Natural killer cell (primary cell): Measurements from ENCODE around the gene UST. TPM values are rescaled to one million over a fixed set of nuclear protein-coding genes. Genes with fewer than 3 reads are reported as not detected.

Source experiments
- ATAC-seq, 3 donors: fragments of 150-1000 bp in 2 of 3; fragments of 200-7000 bp in 1 of 3; cut with Tn5 transposase; 1 replicate in 1 of 3; 2 replicates in 2 of 3; pipeline ENCODE4 v1.10.0; 2021; ENCODE audit warnings: mild to moderate bottlenecking in 2 of 3, moderate library complexity in 2 of 3
- DNase-seq, 2 donors: peaks; one replicate each; pipeline versions ENCODE4 v3.0.0 to v3.0.0-alpha.2; 2013 to 2021; ENCODE audit warnings: mixed read lengths in 1 of 2
- H3K27ac ChIP-seq: one replicate; pipeline ENCODE4 v1.5.1; 2013; ENCODE audit warnings: mild to moderate bottlenecking, low read length
- H3K27me3 ChIP-seq: one replicate; pipeline ENCODE4 v1.6.1; 2013; ENCODE audit warnings: low read length; ENCODE audit not compliant: control insufficient read depth, insufficient read depth
- H3K36me3 ChIP-seq: one replicate; pipeline ENCODE4 v1.6.1; 2013; ENCODE audit warnings: low read length; ENCODE audit not compliant: control insufficient read depth, insufficient read depth
- H3K4me1 ChIP-seq: one replicate; pipeline ENCODE4 v1.6.1; 2013; ENCODE audit warnings: low read length; ENCODE audit not compliant: control insufficient read depth, insufficient read depth
- H3K4me3 ChIP-seq: one replicate; pipeline ENCODE4 v1.5.1; 2013; ENCODE audit warnings: low read length
- H3K9me3 ChIP-seq: one replicate; pipeline ENCODE4 v1.6.1; 2013; ENCODE audit warnings: low read length; ENCODE audit not compliant: control insufficient read depth, insufficient read depth
- H3K27ac Mint-ChIP-seq, 2 donors: one replicate each; pipeline ENCODE4 v1.8.0; 2022; ENCODE audit warnings: mild to moderate bottlenecking in 2 of 2, mixed read lengths in 2 of 2, moderate library complexity in 1 of 2
- H3K27me3 Mint-ChIP-seq, 2 donors: one replicate each; pipeline ENCODE4 v1.8.0; 2022; ENCODE audit warnings: low read depth in 2 of 2, mixed read lengths in 2 of 2
- H3K36me3 Mint-ChIP-seq: one replicate; pipeline ENCODE4 v1.8.0; 2022; ENCODE audit warnings: mixed read lengths
- H3K4me1 Mint-ChIP-seq, 2 donors: one replicate each; pipeline ENCODE4 v1.8.0; 2022; ENCODE audit warnings: mixed read lengths in 2 of 2
- H3K4me3 Mint-ChIP-seq: one replicate; pipeline ENCODE4 v1.8.0; 2022; ENCODE audit warnings: mild to moderate bottlenecking, moderate library complexity, mixed read lengths
- H3K9me3 Mint-ChIP-seq, 2 donors: one replicate each; pipeline ENCODE4 v1.8.0; 2022; ENCODE audit warnings: mixed read lengths in 2 of 2
- WGBS: methylation state at CpG from one replicate; pipeline ENCODE4 v1.1.7; 2013; ENCODE audit warnings: missing lambda C conversion rate; ENCODE audit not compliant: insufficient coverage; 5-methylcytosine and 5-hydroxymethylcytosine counted together
- intact Hi-C: fragments of 100-400 bp; cut with micrococcal nuclease; formaldehyde crosslinking; loops from one replicate; pipeline ENCODE4 v1.14.2; 2022
- total RNA-seq, 4 donors: library from RNA; stranded (reverse); fragments of 120-200 nt in 1 of 4; gene quantifications; one replicate each; pipeline versions ENCODE4 v1.2.3 to v1.2.4, GENCODE V29; 2013 to 2022
- TF ChIP-seq, protein P1 (sequence below): fragments of 200-600 bp; IDR thresholded peaks from one replicate; pipeline ENCODE4 v1.8.0; 2022; ENCODE audit warnings: antibody characterized with exemption

The UST gene
- total RNA-seq, 3 donors from 2014 or later (not counting 1 experiment from before 2014, with no cell fraction given), result 6.3 to 11.9 (median 10.6) TPM

DNA sequence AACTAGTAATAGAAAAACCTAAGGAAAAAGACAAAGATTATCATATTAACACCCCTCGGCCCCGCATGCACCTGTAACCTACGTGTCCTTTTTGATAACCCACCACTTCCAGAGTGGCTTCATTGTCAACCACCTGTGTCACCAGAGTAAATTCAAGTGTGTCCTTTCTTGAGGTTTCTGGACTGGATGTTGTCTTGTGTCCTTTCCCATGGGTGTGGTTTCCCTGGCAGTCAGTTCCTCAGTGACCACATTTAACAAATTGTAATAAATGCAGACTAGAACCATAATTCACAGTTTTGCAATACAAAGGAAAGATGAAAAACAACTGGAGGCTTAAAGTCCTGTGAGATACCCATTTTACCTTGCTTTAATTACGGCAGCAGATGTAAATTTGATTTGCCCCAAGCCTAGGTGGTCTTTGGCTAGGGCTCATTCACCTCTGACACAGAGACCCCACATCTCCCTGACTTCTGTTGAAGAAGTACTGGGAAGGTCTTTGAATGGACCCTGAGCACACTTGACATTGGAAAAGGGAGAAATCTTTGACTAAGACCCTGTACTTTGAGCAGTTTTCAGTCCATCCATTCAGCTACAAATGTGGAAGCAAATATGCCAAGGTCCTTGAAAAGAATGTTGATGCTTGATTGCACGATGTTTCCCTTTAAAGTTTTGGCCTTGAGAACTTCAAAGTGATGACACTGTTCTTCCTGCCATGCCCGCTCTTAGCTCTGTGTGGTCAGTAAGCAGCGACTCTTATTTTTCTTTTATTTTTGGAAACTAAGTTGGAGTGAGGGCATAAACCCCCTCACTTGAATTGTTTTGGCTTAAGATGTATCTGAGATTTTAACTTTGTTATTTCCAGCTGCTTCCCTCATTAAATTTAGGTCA lies 232.4 kb downstream of the UST start:
- Histone ChIP-seq H3K27me3 (no peaks in the 10 kb centered on the region), H3K4me1 (peaks cover 4% of the 10 kb centered on the region), H3K27ac (no peak overlapping the region), H3K4me3 (no peak overlapping the region), H3K9me3 (no peaks in the 10 kb centered on the region), H3K36me3 (no peaks in the 10 kb centered on the region)
- intact Hi-C loops, result no loop called here
- DNase-seq, result no peak
- Mint-ChIP-seq H3K4me3 (no peak overlapping the region), H3K27me3 (no peaks in the 10 kb centered on the region), H3K4me1 (peaks cover 0 to 7% of the 10 kb centered on the region in 2 donors), H3K27ac (no peak overlapping the region), H3K9me3 (no peaks in the 10 kb centered on the region), H3K36me3 (no peaks in the 10 kb centered on the region)
- TF ChIP-seq, protein P1, sequence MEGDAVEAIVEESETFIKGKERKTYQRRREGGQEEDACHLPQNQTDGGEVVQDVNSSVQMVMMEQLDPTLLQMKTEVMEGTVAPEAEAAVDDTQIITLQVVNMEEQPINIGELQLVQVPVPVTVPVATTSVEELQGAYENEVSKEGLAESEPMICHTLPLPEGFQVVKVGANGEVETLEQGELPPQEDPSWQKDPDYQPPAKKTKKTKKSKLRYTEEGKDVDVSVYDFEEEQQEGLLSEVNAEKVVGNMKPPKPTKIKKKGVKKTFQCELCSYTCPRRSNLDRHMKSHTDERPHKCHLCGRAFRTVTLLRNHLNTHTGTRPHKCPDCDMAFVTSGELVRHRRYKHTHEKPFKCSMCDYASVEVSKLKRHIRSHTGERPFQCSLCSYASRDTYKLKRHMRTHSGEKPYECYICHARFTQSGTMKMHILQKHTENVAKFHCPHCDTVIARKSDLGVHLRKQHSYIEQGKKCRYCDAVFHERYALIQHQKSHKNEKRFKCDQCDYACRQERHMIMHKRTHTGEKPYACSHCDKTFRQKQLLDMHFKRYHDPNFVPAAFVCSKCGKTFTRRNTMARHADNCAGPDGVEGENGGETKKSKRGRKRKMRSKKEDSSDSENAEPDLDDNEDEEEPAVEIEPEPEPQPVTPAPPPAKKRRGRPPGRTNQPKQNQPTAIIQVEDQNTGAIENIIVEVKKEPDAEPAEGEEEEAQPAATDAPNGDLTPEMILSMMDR, result no peak
- WGBS, result 38% methylated on average over 6 of the region's 7 CpGs
- ATAC-seq, result no peak

GRCh38 chr6:148980234-148980633 lies 233.4 kb downstream of the UST start:
- Histone ChIP-seq H3K4me1 (peaks cover 4% of the 10 kb centered on the region), H3K36me3 (no peaks in the 10 kb centered on the region), H3K27ac (no peak overlapping the region), H3K27me3 (no peaks in the 10 kb centered on the region), H3K9me3 (no peaks in the 10 kb centered on the region), H3K4me3 (no peak overlapping the region)
- H3K4me3 Mint-ChIP-seq, result no peak overlapping the region
- 94% methylated on average over 3 of the region's 3 CpGs for WGBS
- H3K27me3 Mint-ChIP-seq, result no peaks in the 10 kb centered on the region
- no peaks in the 10 kb centered on the region for H3K36me3 Mint-ChIP-seq
- intact Hi-C loops, result no loop called here
- TF ChIP-seq, protein P1, result no peak
- no peak overlapping the region for H3K27ac Mint-ChIP-seq
- H3K9me3 Mint-ChIP-seq, result no peaks in the 10 kb centered on the region
- no peak for ATAC-seq
- peaks cover 0 to 7% of the 10 kb centered on the region in 2 donors for H3K4me1 Mint-ChIP-seq
- no peak for DNase-seq

- no peak overlapping the region for H3K4me3 ChIP-seq
- DNase-seq, result no peak
- H3K4me1 Mint-ChIP-seq, result peaks cover under 1 to 7% of the 10 kb centered on the region in 2 donors
- ATAC-seq, result no peak
- WGBS, result 91% methylated on average over 2 of the region's 3 CpGs
- no peaks in the 10 kb centered on the region for H3K9me3 Mint-ChIP-seq
- no peaks in the 10 kb centered on the region for H3K36me3 Mint-ChIP-seq
- no peak overlapping the region for H3K27ac ChIP-seq
- H3K4me1 ChIP-seq, result peaks cover 4% of the 10 kb centered on the region
- H3K27ac Mint-ChIP-seq, result no peak overlapping the region
- H3K4me3 Mint-ChIP-seq, result no peak overlapping the region
- H3K27me3 ChIP-seq, result no peaks in the 10 kb centered on the region
- intact Hi-C loops, result no loop called here
- TF ChIP-seq, protein P1, result no peak
- no peaks in the 10 kb centered on the region for H3K27me3 Mint-ChIP-seq
- H3K9me3 ChIP-seq, result no peaks in the 10 kb centered on the region
- no peaks in the 10 kb centered on the region for H3K36me3 ChIP-seq
Observed at GRCh38 chr6:148981515-148981914, 234.7 kb downstream of the UST start.
